ENCODE measurements around the gene MIR17HG.

MIR17HG gene

GRCh38 chr13:91369441-91369831 lies 21.9 kb downstream of the MIR17HG start:
- H3K27me3 Mint-ChIP-seq = peaks cover 5% of the 10 kb centered on the region
- H3K27ac Mint-ChIP-seq = peak overlapping the region; percentile 78
- peak overlapping the region; percentile 63 for H3K4me3 Mint-ChIP-seq

GRCh38 chr13:91370501-91370900 lies 23.0 kb downstream of the MIR17HG start:
- H3K27me3 Mint-ChIP-seq = peaks cover 5% of the 10 kb centered on the region
- no peak overlapping the region for H3K4me3 Mint-ChIP-seq
- DNase-seq = no peak
- no peak overlapping the region for H3K27ac Mint-ChIP-seq
- H3K36me3 Mint-ChIP-seq (ENCODE audit: low read depth) = no peaks in the 10 kb centered on the region
- H3K9me3 Mint-ChIP-seq = no peaks in the 10 kb centered on the region
- peaks cover 46% of the 10 kb centered on the region for H3K4me1 Mint-ChIP-seq (ENCODE audit: low read depth)

More at GRCh38 chr13:91369441-91369831, 21.9 kb downstream of the MIR17HG start:
- peaks cover 38% of the 10 kb centered on the region for H3K4me1 Mint-ChIP-seq (ENCODE audit: low read depth)
- no peaks in the 10 kb centered on the region for H3K9me3 Mint-ChIP-seq
- H3K36me3 Mint-ChIP-seq (ENCODE audit: low read depth) = no peaks in the 10 kb centered on the region
- DNase-seq = no peak

- Mint-ChIP-seq H3K4me1 (ENCODE audit: low read depth) (peaks cover 28% of the 10 kb centered on the region), H3K4me3 (no peak overlapping the region), H3K36me3 (ENCODE audit: low read depth) (no peaks in the 10 kb centered on the region), H3K27ac (no peak overlapping the region), H3K27me3 (peaks cover 5% of the 10 kb centered on the region), H3K9me3 (no peaks in the 10 kb centered on the region)
- no peak for DNase-seq
Observed at GRCh38 chr13:91372911-91373310, 25.4 kb downstream of the MIR17HG start.

DNA sequence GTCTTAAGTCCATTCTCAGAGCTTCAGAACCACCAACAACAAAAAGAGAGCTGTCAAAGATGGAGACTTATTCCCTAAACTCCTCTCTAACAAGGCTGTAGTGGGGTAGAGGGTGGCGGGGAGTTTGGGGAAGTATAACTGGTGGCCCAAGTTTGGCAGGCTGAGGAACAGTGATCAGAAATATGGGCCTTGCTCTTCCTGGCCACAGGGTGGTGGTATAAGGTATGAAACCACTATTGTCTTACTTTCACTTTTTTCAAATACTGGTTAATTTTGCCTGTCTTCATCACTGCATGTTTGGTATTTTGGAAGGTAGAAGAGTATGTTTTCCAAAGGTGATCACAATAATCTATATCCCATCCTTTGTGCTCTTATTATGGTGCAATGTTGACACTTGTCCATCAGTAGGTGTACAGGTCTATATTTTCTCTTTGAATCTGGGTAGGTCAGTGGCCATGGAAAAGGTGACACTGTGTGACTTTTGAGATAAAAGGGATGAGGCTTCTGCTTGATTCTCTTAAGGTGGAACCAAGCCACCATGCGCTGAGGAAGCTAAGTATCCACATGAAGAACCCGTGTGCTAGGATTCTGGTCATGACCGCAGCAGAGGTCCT lies 27.7 kb downstream of the MIR17HG start:
- Mint-ChIP-seq H3K9me3 (no peaks in the 10 kb centered on the region), H3K36me3 (ENCODE audit: low read depth) (no peaks in the 10 kb centered on the region), H3K27ac (no peak overlapping the region), H3K27me3 (peaks cover 5% of the 10 kb centered on the region), H3K4me3 (no peak overlapping the region), H3K4me1 (ENCODE audit: low read depth) (peaks cover 9% of the 10 kb centered on the region)
- DNase-seq = no peak

DNA sequence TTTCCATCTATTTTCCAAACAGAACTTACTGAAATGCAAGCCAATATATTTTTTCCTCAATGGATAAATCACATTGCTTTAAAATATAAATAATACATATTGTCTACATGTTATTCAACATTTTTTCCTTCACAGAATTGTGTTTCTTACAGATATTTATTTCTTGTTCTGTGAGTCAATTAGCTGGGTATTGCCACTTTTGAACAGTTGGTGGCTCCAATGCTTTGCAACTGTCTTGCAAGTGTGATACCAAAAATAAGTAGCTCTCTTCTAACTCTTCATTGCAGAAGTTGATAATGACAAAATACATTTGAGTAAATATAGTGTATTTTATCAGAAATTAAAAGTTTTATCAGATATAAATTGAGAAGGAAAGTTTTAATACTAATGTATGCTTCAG lies 33.9 kb downstream of the MIR17HG start:
- Mint-ChIP-seq H3K9me3 (no peaks in the 10 kb centered on the region), H3K4me3 (no peak overlapping the region), H3K4me1 (ENCODE audit: low read depth) (peaks cover 4% of the 10 kb centered on the region), H3K36me3 (ENCODE audit: low read depth) (no peaks in the 10 kb centered on the region), H3K27ac (no peak overlapping the region), H3K27me3 (peaks cover 8% of the 10 kb centered on the region)
- no peak for DNase-seq

DNA sequence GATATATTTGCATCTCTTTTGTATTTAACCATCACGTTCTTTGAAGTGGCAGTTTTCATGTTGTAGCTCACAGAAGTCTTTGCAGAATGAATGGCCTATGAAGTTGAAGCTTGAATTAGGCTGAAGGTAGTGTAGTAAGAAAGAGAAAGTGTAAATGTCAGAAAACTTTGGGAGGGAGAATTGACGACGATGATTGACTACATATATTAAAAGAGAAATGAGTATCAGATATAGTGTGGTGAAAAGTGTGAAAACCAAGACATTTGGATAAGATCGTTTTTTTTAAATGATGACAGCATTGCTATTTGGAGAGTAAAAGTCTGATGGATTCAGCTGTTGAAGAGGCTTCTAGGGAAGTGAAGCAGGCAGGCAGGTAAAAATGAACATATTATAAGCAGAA lies 36.3 kb downstream of the MIR17HG start:
- no peak for DNase-seq
- no peak overlapping the region for H3K27ac Mint-ChIP-seq
- no peaks in the 10 kb centered on the region for H3K9me3 Mint-ChIP-seq
- no peaks in the 10 kb centered on the region for H3K36me3 Mint-ChIP-seq (ENCODE audit: low read depth)
- peaks cover 17% of the 10 kb centered on the region for H3K27me3 Mint-ChIP-seq
- H3K4me3 Mint-ChIP-seq = no peak overlapping the region
- peaks cover 4% of the 10 kb centered on the region for H3K4me1 Mint-ChIP-seq (ENCODE audit: low read depth)

DNA sequence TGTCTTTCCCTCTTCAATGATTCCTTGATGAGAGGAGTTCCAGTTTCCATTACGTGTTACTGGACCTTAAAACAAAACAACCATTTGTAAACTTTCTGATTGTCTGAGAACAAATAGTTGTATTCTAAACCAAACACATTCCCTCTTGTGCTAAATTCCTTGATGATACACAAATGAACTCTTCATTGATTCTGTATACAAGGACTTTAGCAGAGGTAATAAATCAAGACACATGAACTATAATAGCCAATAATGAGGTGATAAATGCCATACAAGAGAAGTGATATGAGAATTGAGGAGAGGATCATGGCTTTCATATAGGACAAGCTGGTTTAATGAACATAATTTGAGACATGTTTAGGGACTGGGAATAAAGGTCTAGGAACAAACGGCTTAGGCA lies 37.4 kb downstream of the MIR17HG start:
- Mint-ChIP-seq H3K36me3 (ENCODE audit: low read depth) (no peaks in the 10 kb centered on the region), H3K9me3 (no peaks in the 10 kb centered on the region), H3K4me1 (ENCODE audit: low read depth) (peaks cover 4% of the 10 kb centered on the region), H3K27ac (no peak overlapping the region), H3K27me3 (peaks cover 19% of the 10 kb centered on the region), H3K4me3 (no peak overlapping the region)
- DNase-seq = no peak

GRCh38 chr13:91389186-91389585 lies 41.7 kb downstream of the MIR17HG start:
- no peak for DNase-seq
- Mint-ChIP-seq H3K36me3 (ENCODE audit: low read depth) (no peaks in the 10 kb centered on the region), H3K9me3 (no peaks in the 10 kb centered on the region), H3K4me1 (ENCODE audit: low read depth) (no peaks in the 10 kb centered on the region), H3K27me3 (peaks cover 39% of the 10 kb centered on the region), H3K4me3 (no peak overlapping the region), H3K27ac (no peak overlapping the region)

DNA sequence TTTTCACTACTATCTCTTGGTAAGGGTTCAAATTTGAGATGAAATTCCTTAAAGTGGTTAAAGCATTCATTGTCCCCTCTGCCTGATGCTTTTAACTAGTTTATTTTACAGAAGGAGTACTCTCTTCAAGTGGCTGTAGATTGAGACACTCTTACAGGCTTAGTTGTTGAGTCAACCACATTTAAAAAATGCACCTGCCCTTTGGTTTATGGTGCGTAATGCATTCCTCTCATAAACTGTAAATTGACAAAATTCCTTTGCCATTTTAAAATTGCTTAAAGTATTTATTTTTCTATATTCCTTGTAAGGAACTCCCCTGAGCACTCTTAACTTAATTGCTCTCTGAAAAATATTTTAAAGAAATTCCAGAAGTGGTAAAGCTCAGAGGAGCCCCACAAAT lies 50.1 kb downstream of the MIR17HG start:
- Mint-ChIP-seq H3K36me3 (ENCODE audit: low read depth) (no peaks in the 10 kb centered on the region), H3K27me3 (peaks cover 69% of the 10 kb centered on the region), H3K4me1 (ENCODE audit: low read depth) (peaks cover 12% of the 10 kb centered on the region)

GRCh38 chr13:91398413-91399188 lies 51.1 kb downstream of the MIR17HG start, which contains the start of gene GPC5:
TSS of gene GPC5 (plus strand) at chr13:91398621.
- Mint-ChIP-seq H3K27me3 (peaks cover 77% of the 10 kb centered on the region), H3K4me1 (ENCODE audit: low read depth) (peaks cover 12% of the 10 kb centered on the region), H3K27ac (no peak within 1 kb of the TSS), H3K4me3 (peak within 1 kb of the TSS; percentile 75), H3K36me3 (ENCODE audit: low read depth) (no peaks in the 10 kb centered on the region), H3K9me3 (no peaks in the 10 kb centered on the region)
- DNase-seq = peak; percentile 92

More for the DNA sequence above, 50.1 kb downstream of the MIR17HG start:
- DNase-seq = no peak
- Mint-ChIP-seq H3K27ac (no peak overlapping the region), H3K4me3 (no peak overlapping the region), H3K9me3 (no peaks in the 10 kb centered on the region)

DNA sequence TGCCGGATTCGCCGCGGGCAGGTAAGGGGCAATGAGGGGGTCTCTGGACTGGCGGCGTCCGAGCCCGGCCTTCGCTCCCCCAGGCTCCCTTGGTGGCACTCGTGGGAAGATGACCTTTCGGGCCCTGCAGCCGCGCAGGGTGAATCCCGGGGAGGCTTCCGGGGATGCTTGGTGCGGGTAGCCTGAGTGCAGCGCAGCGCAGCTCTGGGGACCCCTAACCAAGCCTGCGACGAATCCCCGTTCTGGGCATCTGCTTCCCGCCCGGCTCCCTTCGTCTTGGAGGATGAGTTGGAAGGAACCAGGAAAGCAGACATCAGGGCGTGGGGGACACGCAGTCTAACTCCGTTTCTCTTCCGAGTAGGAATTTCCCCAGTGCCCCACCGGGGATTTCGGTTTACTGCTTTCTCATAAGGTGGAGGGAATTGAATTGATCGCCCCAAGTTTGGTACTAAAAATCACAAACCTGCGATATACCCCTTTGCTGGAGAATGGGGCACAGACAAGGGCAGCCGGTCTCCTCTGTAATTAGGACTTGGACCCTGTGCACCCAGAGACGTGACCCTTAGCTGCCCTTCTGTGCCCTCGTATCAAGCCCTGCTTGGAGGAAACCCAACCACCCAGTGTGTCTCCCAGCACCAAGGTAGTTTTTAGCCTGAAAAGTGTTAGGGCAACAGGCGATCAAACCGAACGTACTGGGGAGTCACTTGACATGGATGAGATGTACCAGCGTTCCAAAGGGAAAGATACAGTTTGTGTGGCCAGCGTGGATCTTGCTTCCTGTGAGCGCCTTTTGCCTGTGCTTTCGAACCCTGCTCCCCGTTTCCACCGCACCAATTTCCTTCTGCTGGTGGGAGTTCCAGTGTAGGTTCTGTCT lies 51.9 kb downstream of the MIR17HG start:
- Mint-ChIP-seq H3K27me3 (peaks cover 69% of the 10 kb centered on the region), H3K36me3 (ENCODE audit: low read depth) (no peaks in the 10 kb centered on the region), H3K27ac (no peak overlapping the region), H3K4me3 (peak overlapping the region; percentile 75), H3K9me3 (no peaks in the 10 kb centered on the region), H3K4me1 (ENCODE audit: low read depth) (peaks cover 12% of the 10 kb centered on the region)
- peak; percentile 32 for DNase-seq

- no peaks in the 10 kb centered on the region for H3K36me3 Mint-ChIP-seq (ENCODE audit: low read depth)
- H3K4me3 Mint-ChIP-seq = peak overlapping the region; percentile 6
- no peaks in the 10 kb centered on the region for H3K9me3 Mint-ChIP-seq
- H3K4me1 Mint-ChIP-seq (ENCODE audit: low read depth) = peaks cover 12% of the 10 kb centered on the region
- H3K27me3 Mint-ChIP-seq = peaks cover 63% of the 10 kb centered on the region
- no peak overlapping the region for H3K27ac Mint-ChIP-seq
- no peak for DNase-seq
Observed at GRCh38 chr13:91400063-91400399, 52.5 kb downstream of the MIR17HG start.

DNA sequence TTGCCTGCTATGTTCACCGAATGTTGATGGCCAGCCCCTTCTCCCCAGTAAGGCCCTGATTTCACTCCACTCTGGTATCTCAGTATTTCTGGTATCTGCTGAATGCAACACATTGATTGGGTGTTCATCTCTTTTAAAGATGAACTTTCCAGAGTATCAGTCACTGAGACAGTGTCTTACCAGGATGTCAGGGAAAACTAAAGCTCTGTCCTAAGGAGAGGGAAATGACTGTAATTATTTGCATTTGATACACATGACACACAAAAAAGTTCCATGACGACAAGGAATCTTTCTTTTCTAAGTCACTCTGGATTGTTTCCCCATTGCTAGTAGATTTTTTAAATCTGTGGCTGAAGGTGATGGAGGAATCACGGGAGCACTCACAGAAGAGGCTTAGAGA lies 53.2 kb downstream of the MIR17HG start:
- no peak for DNase-seq
- Mint-ChIP-seq H3K27me3 (peaks cover 56% of the 10 kb centered on the region), H3K4me3 (no peak overlapping the region)

DNA sequence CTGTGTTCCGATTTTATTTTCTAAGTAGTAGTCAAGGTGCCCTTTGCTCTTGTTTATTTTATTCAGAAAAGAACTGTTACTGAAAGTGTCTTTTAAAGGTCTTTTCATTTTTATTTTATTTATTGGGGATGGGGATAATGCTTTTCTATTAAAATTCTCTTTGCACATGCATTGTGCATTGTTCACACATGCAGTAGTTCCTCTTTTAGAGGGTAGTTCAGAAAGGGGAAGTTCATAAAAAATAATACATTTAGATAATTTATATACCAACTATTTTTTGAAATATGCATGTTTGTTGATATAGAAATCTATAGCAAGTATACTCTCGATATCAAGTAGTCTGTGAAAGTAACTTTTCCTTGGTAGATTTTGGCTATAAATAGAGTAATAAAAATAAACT lies 54.4 kb downstream of the MIR17HG start:
- H3K27me3 Mint-ChIP-seq = peaks cover 46% of the 10 kb centered on the region
- H3K4me3 Mint-ChIP-seq = no peak overlapping the region
- peaks cover 3% of the 10 kb centered on the region for H3K9me3 Mint-ChIP-seq
- H3K36me3 Mint-ChIP-seq (ENCODE audit: low read depth) = no peaks in the 10 kb centered on the region
- H3K27ac Mint-ChIP-seq = no peak overlapping the region
- DNase-seq = no peak
- peaks cover 12% of the 10 kb centered on the region for H3K4me1 Mint-ChIP-seq (ENCODE audit: low read depth)

More for the DNA sequence above, 53.2 kb downstream of the MIR17HG start:
- H3K36me3 Mint-ChIP-seq (ENCODE audit: low read depth) = no peaks in the 10 kb centered on the region
- H3K4me1 Mint-ChIP-seq (ENCODE audit: low read depth) = peaks cover 12% of the 10 kb centered on the region
- no peak overlapping the region for H3K27ac Mint-ChIP-seq
- H3K9me3 Mint-ChIP-seq = no peaks in the 10 kb centered on the region
